IMR-90 (cell line): Measurements from ENCODE around the gene MYOZ3. TPM values are rescaled to one million over a fixed set of nuclear protein-coding genes. Genes with fewer than 3 reads are reported as not detected.

Experiments used
- ATAC-seq: fragments of 200-7000 bp; cut with Tn5 transposase; 2 replicates; pipeline ENCODE4 v1.9.1; 2020; ENCODE audit warnings: low read depth, mild to moderate bottlenecking, moderate library complexity
- BruUV-seq: library from RNA; stranded (reverse); fragments of 400-500 nt; replicated peaks from 2 replicates; lab custom pipeline; 2021; lab: Mats Ljungman, UMichigan
- CTCF ChIA-PET: fragments of 300-600 bp; formaldehyde crosslinking; extraction: SDS; loops from one replicate; lab custom pipeline; 2021; ENCODE audit warnings: antibody characterized with exemption; lab: Yijun Ruan, JAX
- POLR2A ChIA-PET: fragments of 300-600 bp; sonication (Branson Sonifier 250); formaldehyde crosslinking; loops from one replicate; lab custom pipeline; 2022; ENCODE audit warnings: antibody characterized with exemption; ENCODE audit not compliant: unreplicated experiment; lab: Charles Lee
- DNase-seq: peaks from one replicate; pipeline ENCODE4 v3.0.0; 2013
- H2AFZ ChIP-seq: replicated peaks from 2 replicates; pipeline ENCODE3; 2013; ENCODE audit warnings: low read length, mild to moderate bottlenecking; ENCODE audit not compliant: poor library complexity
- H2AK5ac ChIP-seq: 2 replicates; pipeline ENCODE4 v1.6.1; 2013; ENCODE audit warnings: low read depth, low read length, inconsistent platforms
- H2AK9ac ChIP-seq: replicated peaks from 2 replicates; pipeline ENCODE3; 2013; ENCODE audit warnings: mild to moderate bottlenecking, low read depth, low read length, moderate library complexity; ENCODE audit not compliant: poor library complexity
- H2BK120ac ChIP-seq: 2 replicates; pipeline ENCODE4 v1.6.1; 2013; ENCODE audit warnings: low read depth, low read length, inconsistent platforms
- H2BK15ac ChIP-seq: 3 replicates; pipeline ENCODE4 v1.6.1; 2013; ENCODE audit warnings: low read depth, low read length, inconsistent platforms
- H2BK20ac ChIP-seq: 2 replicates; pipeline ENCODE4 v1.6.1; 2013; ENCODE audit warnings: low read depth, mild to moderate bottlenecking, inconsistent platforms, low read length, moderate library complexity
- H2BK5ac ChIP-seq: 2 replicates; pipeline ENCODE4 v1.6.1; 2013; ENCODE audit warnings: mild to moderate bottlenecking, low read depth, low read length, inconsistent platforms; ENCODE audit not compliant: poor library complexity, severe bottlenecking
- H3K14ac ChIP-seq: replicated peaks from 2 replicates; pipeline ENCODE4 v1.6.1; 2013; ENCODE audit warnings: low read depth, low read length, inconsistent platforms
- H3K18ac ChIP-seq: 2 replicates; pipeline ENCODE4 v1.6.1; 2013; ENCODE audit warnings: low read depth, low read length, control low read depth
- H3K23ac ChIP-seq: 2 replicates; pipeline ENCODE4 v1.6.1; 2013; ENCODE audit warnings: low read depth, low read length, inconsistent platforms
- H3K27ac ChIP-seq: 2 replicates; pipeline ENCODE4 v1.5.1; 2013; ENCODE audit warnings: mild to moderate bottlenecking, control low read depth, low read length; ENCODE audit not compliant: insufficient read depth
- H3K27me3 ChIP-seq: 2 replicates; pipeline ENCODE4 v1.6.1; 2013; ENCODE audit warnings: low read length; ENCODE audit not compliant: control insufficient read depth, insufficient read depth
- H3K36me3 ChIP-seq: 2 replicates; pipeline ENCODE4 v1.6.1; 2013; ENCODE audit warnings: low read length, mixed read lengths; ENCODE audit not compliant: control insufficient read depth, insufficient read depth
- H3K4ac ChIP-seq: 2 replicates; pipeline ENCODE4 v1.6.1; 2013; ENCODE audit warnings: low read depth, low read length, inconsistent platforms
- H3K4me1 ChIP-seq: 2 replicates; pipeline ENCODE4 v1.6.1; 2013; ENCODE audit warnings: low read length, mixed read lengths; ENCODE audit not compliant: control insufficient read depth, insufficient read depth
- H3K4me2 ChIP-seq: 2 replicates; pipeline ENCODE4 v1.6.1; 2013; ENCODE audit warnings: low read depth, mild to moderate bottlenecking, control low read depth, low read length, moderate library complexity
- H3K4me3 ChIP-seq: 2 replicates; pipeline ENCODE4 v1.5.1; 2013; ENCODE audit warnings: low read depth, mild to moderate bottlenecking, control low read depth, low read length, moderate library complexity; ENCODE audit not compliant: insufficient read depth
- H3K56ac ChIP-seq: 2 replicates; pipeline ENCODE4 v1.6.1; 2013; ENCODE audit warnings: low read length, inconsistent platforms; ENCODE audit not compliant: insufficient read depth; ENCODE audit errors: extremely low read depth
- H3K79me1 ChIP-seq, 2 experiments: 2 replicates each; pipeline ENCODE4 v1.6.1; 2013; ENCODE audit warnings: low read length in 2 of 2, inconsistent platforms in 1 of 2, low read depth in 1 of 2
- H3K9ac ChIP-seq: 2 replicates; pipeline ENCODE4 v1.6.1; 2013; ENCODE audit warnings: low read depth, low read length, control low read depth
- H3K9me1 ChIP-seq: 2 replicates; pipeline ENCODE4 v1.6.1; 2013; ENCODE audit warnings: low read length, inconsistent platforms; ENCODE audit not compliant: insufficient read depth
- H3K9me3 ChIP-seq: 2 replicates; pipeline ENCODE4 v1.6.1; 2013; ENCODE audit warnings: low read length; ENCODE audit not compliant: control insufficient read depth, insufficient read depth
- H4K20me1 ChIP-seq: 2 replicates; pipeline ENCODE4 v1.6.1; 2013; ENCODE audit warnings: low read length, inconsistent platforms; ENCODE audit not compliant: insufficient read depth
- H4K5ac ChIP-seq: 2 replicates; pipeline ENCODE4 v1.6.1; 2013; ENCODE audit warnings: mild to moderate bottlenecking, low read depth, low read length, control low read depth
- H4K8ac ChIP-seq, 2 experiments: 2 replicates each; pipeline ENCODE4 v1.6.1; 2013; ENCODE audit warnings: low read depth in 2 of 2, low read length in 2 of 2, control low read depth in 1 of 2, inconsistent platforms in 1 of 2
- H4K91ac ChIP-seq: 2 replicates; pipeline ENCODE4 v1.6.1; 2013; ENCODE audit warnings: low read depth, low read length, inconsistent platforms; ENCODE audit not compliant: insufficient read depth
- BHLHE40 ChIP-seq: fragments of 150-350 bp; IDR thresholded peaks from 2 replicates; pipeline ENCODE4 v1.6.1; 2016; ENCODE audit warnings: mild to moderate bottlenecking, low read depth, low read length
- CEBPB ChIP-seq: IDR thresholded peaks from 2 replicates; pipeline ENCODE4 v1.6.1; 2012; ENCODE audit warnings: low read depth, low read length, improper control_type of control experiment
- CHD1 ChIP-seq: IDR thresholded peaks from 2 replicates; pipeline ENCODE4 v1.6.1; 2012; ENCODE audit warnings: low read depth, low read length, improper control_type of control experiment
- FOS ChIP-seq: fragments of 150-350 bp; IDR thresholded peaks from 2 replicates; pipeline ENCODE4 v1.6.1; 2016; ENCODE audit warnings: low read depth, low read length
- MAFK ChIP-seq: IDR thresholded peaks from 2 replicates; pipeline ENCODE4 v1.6.1; 2012; ENCODE audit warnings: low read depth, low read length, improper control_type of control experiment
- MAZ ChIP-seq: IDR thresholded peaks from 2 replicates; pipeline ENCODE4 v1.6.1; 2012; ENCODE audit warnings: low read depth, mild to moderate bottlenecking, low read length, improper control_type of control experiment, moderate library complexity, borderline replicate concordance
- MXI1 ChIP-seq: IDR thresholded peaks from 2 replicates; pipeline ENCODE4 v1.6.1; 2012; ENCODE audit warnings: low read depth, mild to moderate bottlenecking, low read length, moderate library complexity, borderline replicate concordance
- NFE2L2 ChIP-seq: fragments of 150-350 bp; IDR thresholded peaks from 2 replicates; pipeline ENCODE4 v1.6.1; 2016; ENCODE audit warnings: low read depth, mild to moderate bottlenecking, low read length
- POLR2A ChIP-seq: IDR thresholded peaks from 2 replicates; pipeline ENCODE4 v1.6.1; 2012; ENCODE audit warnings: mild to moderate bottlenecking, low read depth, low read length
- RAD21 ChIP-seq: IDR thresholded peaks from 2 replicates; pipeline ENCODE4 v1.6.1; 2012; ENCODE audit warnings: low read length, improper control_type of control experiment
- RCOR1 ChIP-seq: IDR thresholded peaks from 2 replicates; pipeline ENCODE4 v1.6.1; 2012; ENCODE audit warnings: mild to moderate bottlenecking, low read length, improper control_type of control experiment; ENCODE audit not compliant: insufficient replicate concordance
- RFX5 ChIP-seq: IDR thresholded peaks from 2 replicates; pipeline ENCODE4 v1.8.0; 2012; ENCODE audit warnings: low read depth, mild to moderate bottlenecking, low read length, moderate library complexity
- SMC3 ChIP-seq: fragments of 150-350 bp; IDR thresholded peaks from 2 replicates; pipeline ENCODE4 v1.6.1; 2016; ENCODE audit warnings: low read depth, mild to moderate bottlenecking, antibody characterized with exemption, low read length, moderate library complexity
- WGBS, 2 experiments: methylation state at CpG; one replicate each; pipeline versions ENCODE4 v1.1.5 to v1.1.7; 2013; ENCODE audit warnings: missing lambda C conversion rate in 2 of 2; ENCODE audit not compliant: insufficient read length in 1 of 2; ENCODE audit errors: extremely low coverage in 2 of 2; 5-methylcytosine and 5-hydroxymethylcytosine counted together
- dilution Hi-C: fragments of 300-500 bp; cut with HindIII; formaldehyde crosslinking; loops from one replicate; pipeline ENCODE4 v1.14.3; 2018; ENCODE audit warnings: low sequenced_read_pairs; ENCODE audit not compliant: unreplicated experiment
- in situ Hi-C: fragments of 300-500 bp; cut with MboI; formaldehyde crosslinking; loops from 3 replicates; pipeline ENCODE4 v1.14.3; 2019; ENCODE audit warnings: low sequenced_read_pairs, inconsistent platforms, mixed read lengths
- intact Hi-C: fragments of 100-400 bp; cut with micrococcal nuclease; formaldehyde crosslinking; loops from 2 replicates; pipeline ENCODE4 v1.10.0; 2022
- polyA plus RNA-seq, 3 experiments: library from polyadenylated mRNA; depleted of rRNA; stranded (reverse); fragments of >200 nt; gene quantifications; 2 replicates each; pipeline ENCODE4 v1.2.3, GENCODE V29; 2012; ENCODE audit warnings: low replicate concordance in 1 of 3
- total RNA-seq: library from RNA; depleted of rRNA; stranded (reverse); fragments of >200 nt; gene quantifications from 2 replicates; pipeline ENCODE4 v1.2.3, GENCODE V29; 2012
- TF ChIP-seq, protein P1 (sequence below): conservative IDR thresholded peaks from 2 replicates; pipeline ENCODE4 v1.5.1; 2012; ENCODE audit warnings: mild to moderate bottlenecking, low read depth, low read length, improper control_type of control experiment
- TF ChIP-seq, protein P2 (sequence below): fragments of 150-350 bp; IDR thresholded peaks from 2 replicates; pipeline ENCODE4 v1.6.1; 2017; ENCODE audit warnings: mild to moderate bottlenecking, antibody characterized with exemption, low read length, low read depth
- TF ChIP-seq, protein P3 (sequence below): fragments of 150-350 bp; IDR thresholded peaks from 2 replicates; pipeline ENCODE4 v1.6.1; 2016; ENCODE audit warnings: low read depth, mild to moderate bottlenecking, low read length, moderate library complexity, borderline replicate concordance

MYOZ3 gene
- total and polyA plus RNA-seq, 2 of the 4 experiments (the other 2 are of a cell fraction) = under 0.01 to 0.24 TPM

DNA sequence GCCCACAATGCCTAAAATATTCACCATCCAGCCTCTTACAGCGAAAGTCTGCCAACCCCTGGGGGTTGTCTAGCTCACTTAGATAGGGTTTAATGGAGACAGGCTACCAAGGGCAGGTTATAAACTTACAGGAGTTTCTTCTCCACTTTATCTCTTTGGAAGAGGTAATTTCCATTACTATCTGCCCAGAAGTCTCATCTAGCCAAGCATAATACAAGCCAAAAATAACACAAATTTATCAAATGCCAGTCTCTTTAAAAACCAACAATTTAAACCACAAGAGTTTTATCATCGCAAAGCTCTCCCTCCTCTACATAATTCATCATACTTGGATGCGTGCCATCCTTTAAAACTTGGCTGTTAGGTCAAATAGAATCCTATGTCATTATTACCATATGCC, 33.6 kb downstream of the MYOZ3 start:
- no peak overlapping the region for H3K27ac ChIP-seq
- no peak overlapping the region for H3K9ac ChIP-seq
- H3K36me3 ChIP-seq = peaks cover 54% of the 10 kb centered on the region
- no peak overlapping the region for H3K4me3 ChIP-seq
- no peak overlapping the region for H3K14ac ChIP-seq
- TF ChIP-seq CEBPB (no peak), MXI1 (no peak), RCOR1 (no peak), NFE2L2 (no peak), BHLHE40 (no peak), SMC3 (no peak), RFX5 (no peak), MAZ (no peak), FOS (no peak), CHD1 (no peak), POLR2A (no peak), MAFK (no peak), RAD21 (no peak)
- TF ChIP-seq, protein P1, sequence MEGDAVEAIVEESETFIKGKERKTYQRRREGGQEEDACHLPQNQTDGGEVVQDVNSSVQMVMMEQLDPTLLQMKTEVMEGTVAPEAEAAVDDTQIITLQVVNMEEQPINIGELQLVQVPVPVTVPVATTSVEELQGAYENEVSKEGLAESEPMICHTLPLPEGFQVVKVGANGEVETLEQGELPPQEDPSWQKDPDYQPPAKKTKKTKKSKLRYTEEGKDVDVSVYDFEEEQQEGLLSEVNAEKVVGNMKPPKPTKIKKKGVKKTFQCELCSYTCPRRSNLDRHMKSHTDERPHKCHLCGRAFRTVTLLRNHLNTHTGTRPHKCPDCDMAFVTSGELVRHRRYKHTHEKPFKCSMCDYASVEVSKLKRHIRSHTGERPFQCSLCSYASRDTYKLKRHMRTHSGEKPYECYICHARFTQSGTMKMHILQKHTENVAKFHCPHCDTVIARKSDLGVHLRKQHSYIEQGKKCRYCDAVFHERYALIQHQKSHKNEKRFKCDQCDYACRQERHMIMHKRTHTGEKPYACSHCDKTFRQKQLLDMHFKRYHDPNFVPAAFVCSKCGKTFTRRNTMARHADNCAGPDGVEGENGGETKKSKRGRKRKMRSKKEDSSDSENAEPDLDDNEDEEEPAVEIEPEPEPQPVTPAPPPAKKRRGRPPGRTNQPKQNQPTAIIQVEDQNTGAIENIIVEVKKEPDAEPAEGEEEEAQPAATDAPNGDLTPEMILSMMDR = no peak
- TF ChIP-seq, protein P2, sequence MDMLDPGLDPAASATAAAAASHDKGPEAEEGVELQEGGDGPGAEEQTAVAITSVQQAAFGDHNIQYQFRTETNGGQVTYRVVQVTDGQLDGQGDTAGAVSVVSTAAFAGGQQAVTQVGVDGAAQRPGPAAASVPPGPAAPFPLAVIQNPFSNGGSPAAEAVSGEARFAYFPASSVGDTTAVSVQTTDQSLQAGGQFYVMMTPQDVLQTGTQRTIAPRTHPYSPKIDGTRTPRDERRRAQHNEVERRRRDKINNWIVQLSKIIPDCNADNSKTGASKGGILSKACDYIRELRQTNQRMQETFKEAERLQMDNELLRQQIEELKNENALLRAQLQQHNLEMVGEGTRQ = no peak
- TF ChIP-seq, protein P3, sequence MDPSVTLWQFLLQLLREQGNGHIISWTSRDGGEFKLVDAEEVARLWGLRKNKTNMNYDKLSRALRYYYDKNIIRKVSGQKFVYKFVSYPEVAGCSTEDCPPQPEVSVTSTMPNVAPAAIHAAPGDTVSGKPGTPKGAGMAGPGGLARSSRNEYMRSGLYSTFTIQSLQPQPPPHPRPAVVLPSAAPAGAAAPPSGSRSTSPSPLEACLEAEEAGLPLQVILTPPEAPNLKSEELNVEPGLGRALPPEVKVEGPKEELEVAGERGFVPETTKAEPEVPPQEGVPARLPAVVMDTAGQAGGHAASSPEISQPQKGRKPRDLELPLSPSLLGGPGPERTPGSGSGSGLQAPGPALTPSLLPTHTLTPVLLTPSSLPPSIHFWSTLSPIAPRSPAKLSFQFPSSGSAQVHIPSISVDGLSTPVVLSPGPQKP = no peak
- H3K4ac ChIP-seq = no peak overlapping the region
- H2AK9ac ChIP-seq = no peak overlapping the region
- no TSS peak for BruUV-seq
- DNase-seq = peak; percentile 54
- in situ Hi-C loops (no loop called here), dilution Hi-C loops (no loop called here), intact Hi-C loops (no loop called here)
- no peak overlapping the region for H2BK20ac ChIP-seq
- no peaks in the 10 kb centered on the region for H3K9me3 ChIP-seq
- H2AK5ac ChIP-seq = no peak overlapping the region
- H4K5ac ChIP-seq = no peak overlapping the region
- no peak overlapping the region for H2BK120ac ChIP-seq
- H4K8ac ChIP-seq = no peak overlapping the region
- POLR2A ChIA-PET = no interaction called here
- no peak overlapping the region for H2BK5ac ChIP-seq
- H3K23ac ChIP-seq = no peak overlapping the region
- no peak overlapping the region for H3K4me2 ChIP-seq
- no peak for ATAC-seq
- no peak overlapping the region for H2BK15ac ChIP-seq
- no peak overlapping the region for H3K18ac ChIP-seq
- H4K91ac ChIP-seq = no peak overlapping the region
- CTCF ChIA-PET = no interaction called here
- no peak overlapping the region for H2AFZ ChIP-seq
- peaks cover 8 to 20% of the 10 kb centered on the region in 2 experiments; a peak in 3 of 4 replicates for H3K79me1 ChIP-seq
- H4K20me1 ChIP-seq = no peaks in the 10 kb centered on the region
- H3K56ac ChIP-seq = no peak overlapping the region
- H3K9me1 ChIP-seq = no peaks in the 10 kb centered on the region
- peaks cover 3% of the 10 kb centered on the region for H3K4me1 ChIP-seq
- H3K27me3 ChIP-seq = no peaks in the 10 kb centered on the region
- no CpG with 5 or more reads among the region's 3 CpGs for WGBS, 2 experiments
